Mesothelial cell of epicardium (in vitro differentiated cells): ENCODE results near the gene CISTR. TPM values are rescaled to one million over a fixed set of nuclear protein-coding genes. Genes with fewer than 3 reads are reported as not detected.

Source experiments
- DNase-seq, 2 experiments: peaks; one replicate each; pipeline ENCODE4 v3.0.0; 2021; ENCODE audit warnings: low spot score in 2 of 2; ENCODE audit not compliant: unreplicated experiment in 2 of 2
- H3K27ac Mint-ChIP-seq: 2 replicates; pipeline ENCODE4 v1.8.0; 2021; ENCODE audit warnings: mixed read lengths
- H3K27me3 Mint-ChIP-seq: 2 replicates; pipeline ENCODE4 v1.8.0; 2021; ENCODE audit warnings: low read depth, mixed read lengths
- H3K36me3 Mint-ChIP-seq: 2 replicates; pipeline ENCODE4 v1.8.0; 2021; ENCODE audit warnings: mixed read lengths
- H3K4me1 Mint-ChIP-seq: 2 replicates; pipeline ENCODE4 v1.8.0; 2021; ENCODE audit warnings: mixed read lengths
- H3K4me3 Mint-ChIP-seq: 2 replicates; pipeline ENCODE4 v1.8.0; 2021; ENCODE audit warnings: mild to moderate bottlenecking, moderate library complexity, mixed read lengths
- H3K9me3 Mint-ChIP-seq: 2 replicates; pipeline ENCODE4 v1.8.0; 2021; ENCODE audit warnings: mixed read lengths
- total RNA-seq: library from RNA; stranded (reverse); gene quantifications from 3 replicates; pipeline ENCODE4 v1.2.1, GENCODE V29; 2021
- TF ChIP-seq, protein P1 (sequence below): fragments of 200-600 bp; sonication (generic); IDR thresholded peaks from one replicate; pipeline ENCODE4 v1.5.0; 2021; ENCODE audit warnings: antibody characterized with exemption; ENCODE audit not compliant: unreplicated experiment

The CISTR gene
- total RNA-seq, 1 donor from 2014 or later = not detected

DNA sequence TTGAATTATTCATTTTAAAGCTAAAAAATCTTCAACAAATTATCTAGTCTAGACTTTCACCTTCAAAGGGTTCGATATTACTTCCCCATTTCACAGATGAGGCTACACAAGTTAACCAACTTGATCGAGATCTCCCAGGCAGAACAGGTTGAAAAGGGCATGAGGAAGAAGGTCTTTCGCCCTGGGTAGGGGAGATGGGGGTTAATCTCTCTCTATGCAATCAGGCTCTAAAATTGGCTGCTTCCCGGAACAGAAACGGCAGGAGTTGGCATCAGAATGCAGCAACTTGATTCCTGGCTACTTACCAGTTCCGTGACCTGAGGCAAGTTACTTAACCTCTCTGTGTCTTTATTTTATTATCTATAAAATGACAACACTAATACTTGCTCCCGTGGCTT is 2.4 kb upstream of the CISTR start:
- no peaks in the 10 kb centered on the region for H3K9me3 Mint-ChIP-seq
- DNase-seq = no peak

DNA sequence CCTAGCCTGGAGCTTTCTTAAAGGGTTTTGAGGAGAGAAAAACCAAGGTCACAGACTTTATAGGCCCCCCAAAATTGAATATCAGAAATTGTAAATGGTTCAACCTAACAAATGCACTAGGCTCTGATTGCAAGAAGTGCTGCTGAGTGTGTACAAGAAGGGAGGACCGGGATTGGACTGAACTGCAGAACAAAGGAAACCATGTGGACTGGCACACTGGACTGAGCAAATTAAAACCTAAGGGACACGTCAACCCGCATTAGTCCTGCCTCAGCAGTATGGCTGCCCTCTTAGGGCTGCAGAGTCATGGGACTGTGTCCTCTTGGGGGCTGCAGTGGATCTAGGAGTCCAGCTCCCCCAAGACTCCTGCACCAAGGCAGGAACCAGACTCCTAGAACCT is 842 bp upstream of the CISTR start:
- TF ChIP-seq, protein P1, sequence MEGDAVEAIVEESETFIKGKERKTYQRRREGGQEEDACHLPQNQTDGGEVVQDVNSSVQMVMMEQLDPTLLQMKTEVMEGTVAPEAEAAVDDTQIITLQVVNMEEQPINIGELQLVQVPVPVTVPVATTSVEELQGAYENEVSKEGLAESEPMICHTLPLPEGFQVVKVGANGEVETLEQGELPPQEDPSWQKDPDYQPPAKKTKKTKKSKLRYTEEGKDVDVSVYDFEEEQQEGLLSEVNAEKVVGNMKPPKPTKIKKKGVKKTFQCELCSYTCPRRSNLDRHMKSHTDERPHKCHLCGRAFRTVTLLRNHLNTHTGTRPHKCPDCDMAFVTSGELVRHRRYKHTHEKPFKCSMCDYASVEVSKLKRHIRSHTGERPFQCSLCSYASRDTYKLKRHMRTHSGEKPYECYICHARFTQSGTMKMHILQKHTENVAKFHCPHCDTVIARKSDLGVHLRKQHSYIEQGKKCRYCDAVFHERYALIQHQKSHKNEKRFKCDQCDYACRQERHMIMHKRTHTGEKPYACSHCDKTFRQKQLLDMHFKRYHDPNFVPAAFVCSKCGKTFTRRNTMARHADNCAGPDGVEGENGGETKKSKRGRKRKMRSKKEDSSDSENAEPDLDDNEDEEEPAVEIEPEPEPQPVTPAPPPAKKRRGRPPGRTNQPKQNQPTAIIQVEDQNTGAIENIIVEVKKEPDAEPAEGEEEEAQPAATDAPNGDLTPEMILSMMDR = no peak
- peaks cover 30% of the 10 kb centered on the region for H3K4me1 Mint-ChIP-seq
- no peaks in the 10 kb centered on the region for H3K36me3 Mint-ChIP-seq
- H3K27ac Mint-ChIP-seq = no peak overlapping the region
- H3K9me3 Mint-ChIP-seq = no peaks in the 10 kb centered on the region
- no peak for DNase-seq
- H3K4me3 Mint-ChIP-seq = no peak overlapping the region
- peaks cover 24% of the 10 kb centered on the region for H3K27me3 Mint-ChIP-seq

More for the DNA sequence above, 2.4 kb upstream of the CISTR start:
- Mint-ChIP-seq H3K36me3 (no peaks in the 10 kb centered on the region), H3K27ac (no peak overlapping the region), H3K4me1 (peaks cover 43% of the 10 kb centered on the region), H3K27me3 (peaks cover 40% of the 10 kb centered on the region), H3K4me3 (no peak overlapping the region)
- TF ChIP-seq, protein P1 = no peak

DNA sequence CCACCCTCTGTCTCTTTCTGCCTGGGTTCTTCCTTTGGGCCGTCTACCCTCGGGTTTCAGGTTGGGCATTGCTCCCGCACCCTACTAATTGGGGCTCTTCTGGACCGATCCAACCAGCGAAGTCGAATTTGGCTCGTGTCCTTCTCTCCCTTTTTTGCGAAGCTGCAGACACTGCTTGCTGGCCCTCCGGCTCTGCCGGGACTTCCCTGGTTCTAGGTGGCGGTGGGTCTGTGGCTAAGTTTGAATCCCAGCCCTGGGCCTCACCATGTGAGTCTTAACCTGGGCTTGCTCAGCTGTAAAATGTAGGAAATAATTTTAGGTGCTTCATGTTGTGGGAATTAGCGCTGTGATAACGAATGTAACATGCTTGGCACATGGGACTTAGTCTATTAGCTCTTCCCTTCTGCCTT is 418 bp upstream of the CISTR start:
- no peak for DNase-seq
- Mint-ChIP-seq H3K4me1 (peaks cover 26% of the 10 kb centered on the region), H3K27me3 (peaks cover 20% of the 10 kb centered on the region), H3K36me3 (no peaks in the 10 kb centered on the region), H3K27ac (no peak overlapping the region), H3K9me3 (no peaks in the 10 kb centered on the region), H3K4me3 (no peak overlapping the region)
- TF ChIP-seq, protein P1 = no peak

DNA sequence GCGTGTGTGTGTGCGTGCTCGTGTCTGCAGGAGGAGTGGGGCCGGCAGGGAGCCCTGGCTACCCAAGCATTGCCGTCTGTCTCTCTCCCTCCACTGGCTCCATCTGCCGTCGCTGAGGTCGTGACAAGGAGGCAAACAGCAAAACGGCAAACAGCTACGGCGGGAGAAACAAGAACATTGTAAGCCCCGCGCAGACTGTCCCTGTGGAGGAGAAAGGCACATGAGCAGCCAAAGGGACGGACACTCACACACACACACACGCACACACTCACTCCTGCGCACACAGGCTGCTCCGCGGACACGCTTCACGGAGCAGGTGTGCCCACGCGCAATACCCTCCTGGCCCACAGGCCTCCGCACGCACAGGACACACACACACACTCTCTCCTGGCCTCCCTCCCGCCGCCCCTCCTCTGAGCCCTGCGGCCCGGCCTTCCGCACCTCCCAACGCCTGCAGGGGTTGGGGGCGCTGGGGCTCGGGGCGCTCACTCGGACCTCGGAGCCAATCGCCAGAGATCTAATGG is 905 bp downstream of the CISTR start:
- Mint-ChIP-seq H3K27me3 (peaks cover 11% of the 10 kb centered on the region), H3K27ac (no peak overlapping the region), H3K9me3 (no peaks in the 10 kb centered on the region), H3K4me3 (no peak overlapping the region), H3K36me3 (no peaks in the 10 kb centered on the region), H3K4me1 (peaks cover 19% of the 10 kb centered on the region)
- TF ChIP-seq, protein P1 = no peak
- DNase-seq = no peak

DNA sequence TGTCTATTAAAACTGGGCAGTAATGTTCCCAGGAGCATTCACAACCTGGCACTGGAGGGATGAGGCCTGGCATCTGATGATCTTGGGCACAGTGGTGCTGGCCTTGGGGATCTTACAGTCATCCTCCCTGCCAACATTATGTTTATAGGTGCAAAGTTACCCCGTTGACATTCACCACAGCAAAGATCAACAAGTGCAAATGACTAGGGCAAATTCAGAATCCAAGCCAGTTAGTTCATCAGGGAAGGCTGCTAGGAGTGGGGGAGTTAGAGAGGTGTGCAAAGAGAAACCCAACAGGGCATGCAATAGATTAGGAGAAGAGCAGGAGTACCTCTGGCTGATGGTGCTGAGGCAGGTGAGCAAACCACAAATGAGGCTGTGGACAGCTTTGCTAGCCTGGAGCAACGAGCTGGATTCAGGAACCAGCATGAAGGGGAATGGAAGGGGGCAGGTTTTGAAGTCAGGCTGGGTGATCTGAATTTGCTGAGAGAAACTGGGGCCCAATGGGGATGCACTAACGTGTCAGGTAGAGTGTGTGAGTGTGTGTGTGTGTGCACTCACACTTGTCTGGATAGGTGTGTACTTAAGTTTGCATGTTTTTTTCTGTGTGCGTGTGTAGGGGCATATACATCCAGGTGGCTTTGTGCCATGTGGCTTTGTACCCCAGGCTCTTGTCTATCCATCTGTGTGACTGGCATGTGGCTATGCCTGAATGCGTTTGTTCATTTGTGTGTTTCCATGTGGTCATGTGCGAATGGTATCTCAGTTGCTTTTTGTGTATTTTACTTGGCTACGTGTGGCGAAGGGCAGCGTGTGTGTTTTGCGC is 1.6 kb downstream of the CISTR start:
- DNase-seq = no peak
- peaks cover 9% of the 10 kb centered on the region for H3K27me3 Mint-ChIP-seq
- no peaks in the 10 kb centered on the region for H3K9me3 Mint-ChIP-seq
- H3K4me3 Mint-ChIP-seq = no peak overlapping the region
- TF ChIP-seq, protein P1 = no peak
- no peak overlapping the region for H3K27ac Mint-ChIP-seq
- peaks cover 13% of the 10 kb centered on the region for H3K4me1 Mint-ChIP-seq
- H3K36me3 Mint-ChIP-seq = no peaks in the 10 kb centered on the region
